ENCODE measurements around the gene TNK1. TPM values are rescaled to one million over a fixed set of nuclear protein-coding genes. Genes with fewer than 3 reads are reported as not detected.
"Not testable (repeated sequence)": the region's sequence is repeated elsewhere in the genome, so short reads cannot be mapped to it uniquely, and the experiment has no call there.

TNK1 gene
- total RNA-seq, 1 experiment from 2014 or later: 7.0 TPM

GRCh38 chr17:7367918-7368598, 12.8 kb upstream of the TNK1 start:
- Mint-ChIP-seq H3K9me3 (ENCODE audit: low read depth, unreplicated experiment) (no peaks in the 10 kb centered on the region), H3K27ac (ENCODE audit: unreplicated experiment) (no peak overlapping the region), H3K36me3 (ENCODE audit: insufficient read depth, unreplicated experiment) (no peaks in the 10 kb centered on the region), H3K4me1 (ENCODE audit: low read depth, unreplicated experiment) (no peaks in the 10 kb centered on the region), H3K4me3 (ENCODE audit: low read depth, unreplicated experiment) (no peak overlapping the region), H3K27me3 (ENCODE audit: unreplicated experiment) (peaks cover 13% of the 10 kb centered on the region)
- no TSS peak for BruUV-seq (replicated peaks)
- intact Hi-C loops (cut with micrococcal nuclease; ENCODE audit: unreplicated experiment): no loop called here
- DNase-seq: no peak
- no peak for TF ChIP-seq CTCF (IDR thresholded peaks at IDR 0.05; ENCODE audit: unreplicated experiment)
- CTCF ChIA-PET: no interaction called here

- CTCF ChIA-PET; H3K27ac Mint-ChIP-seq (ENCODE audit: unreplicated experiment); DNase-seq; H3K4me3 Mint-ChIP-seq (ENCODE audit: low read depth, unreplicated experiment); H3K36me3 Mint-ChIP-seq (ENCODE audit: insufficient read depth, unreplicated experiment); intact Hi-C loops (cut with micrococcal nuclease; ENCODE audit: unreplicated experiment); H3K4me1 Mint-ChIP-seq (ENCODE audit: low read depth, unreplicated experiment); BruUV-seq (replicated peaks); H3K9me3 Mint-ChIP-seq (ENCODE audit: low read depth, unreplicated experiment): not testable (repeated sequence)
- H3K27me3 Mint-ChIP-seq (ENCODE audit: unreplicated experiment): peaks cover 13% of the 10 kb centered on the region
Observed at GRCh38 chr17:7368599-7368994, 12.3 kb upstream of the TNK1 start.

GRCh38 chr17:7369825-7370224, 11.1 kb upstream of the TNK1 start:
- CTCF ChIA-PET: interaction anchor here (0.6 to 1.5 kb wide), 2 partner anchors 14 to 185 kb away, joined by 3 to 5 read pairs; no protein-coding TSS in a partner anchor
- no peak for DNase-seq
- BruUV-seq (replicated peaks): no TSS peak
- intact Hi-C loops (cut with micrococcal nuclease; ENCODE audit: unreplicated experiment): no loop called here
- Mint-ChIP-seq H3K4me1 (ENCODE audit: low read depth, unreplicated experiment) (no peaks in the 10 kb centered on the region), H3K9me3 (ENCODE audit: low read depth, unreplicated experiment) (no peaks in the 10 kb centered on the region), H3K27me3 (ENCODE audit: unreplicated experiment) (peaks cover 13% of the 10 kb centered on the region), H3K27ac (ENCODE audit: unreplicated experiment) (no peak overlapping the region), H3K4me3 (ENCODE audit: low read depth, unreplicated experiment) (no peak overlapping the region), H3K36me3 (ENCODE audit: insufficient read depth, unreplicated experiment) (no peaks in the 10 kb centered on the region)
- no peak for TF ChIP-seq CTCF (IDR thresholded peaks at IDR 0.05; ENCODE audit: unreplicated experiment)

- no peak for TF ChIP-seq CTCF (IDR thresholded peaks at IDR 0.05; ENCODE audit: unreplicated experiment)
- no TSS peak for BruUV-seq (replicated peaks)
- intact Hi-C loops (cut with micrococcal nuclease; ENCODE audit: unreplicated experiment): no loop called here
- no peaks in the 10 kb centered on the region for H3K4me1 Mint-ChIP-seq (ENCODE audit: low read depth, unreplicated experiment)
- CTCF ChIA-PET: interaction anchor here (1.5 kb wide), 1 partner anchor 15 kb away, joined by 5 read pairs; no protein-coding TSS in a partner anchor
- no peak for DNase-seq
- H3K27ac Mint-ChIP-seq (ENCODE audit: unreplicated experiment): no peak overlapping the region
- H3K27me3 Mint-ChIP-seq (ENCODE audit: unreplicated experiment): peaks cover 13% of the 10 kb centered on the region
- H3K4me3 Mint-ChIP-seq (ENCODE audit: low read depth, unreplicated experiment): no peak overlapping the region
- no peaks in the 10 kb centered on the region for H3K9me3 Mint-ChIP-seq (ENCODE audit: low read depth, unreplicated experiment)
- no peaks in the 10 kb centered on the region for H3K36me3 Mint-ChIP-seq (ENCODE audit: insufficient read depth, unreplicated experiment)
Observed at GRCh38 chr17:7370853-7371252, 10.0 kb upstream of the TNK1 start.

GRCh38 chr17:7374353-7374752, 6.5 kb upstream of the TNK1 start:
- Mint-ChIP-seq H3K27ac (ENCODE audit: unreplicated experiment) (no peak overlapping the region), H3K36me3 (ENCODE audit: insufficient read depth, unreplicated experiment) (no peaks in the 10 kb centered on the region), H3K4me3 (ENCODE audit: low read depth, unreplicated experiment) (no peak overlapping the region), H3K9me3 (ENCODE audit: low read depth, unreplicated experiment) (no peaks in the 10 kb centered on the region), H3K4me1 (ENCODE audit: low read depth, unreplicated experiment) (no peaks in the 10 kb centered on the region), H3K27me3 (ENCODE audit: unreplicated experiment) (peaks cover 8% of the 10 kb centered on the region)
- intact Hi-C loops (cut with micrococcal nuclease; ENCODE audit: unreplicated experiment): no loop called here
- CTCF ChIA-PET: no interaction called here
- BruUV-seq (replicated peaks): no TSS peak
- no peak for TF ChIP-seq CTCF (IDR thresholded peaks at IDR 0.05; ENCODE audit: unreplicated experiment)
- no peak for DNase-seq

Data from Calu3 (cell line).